GM19372 (cell line): ENCODE measurements around the gene SARNP.

Source experiments
- ATAC-seq: cut with Tn5 transposase; IDR thresholded peaks from one replicate; pipeline ENCODE4 v1.9.1; 2021; ENCODE audit warnings: mild to moderate bottlenecking, low read depth, moderate library complexity; ENCODE audit not compliant: unreplicated experiment

The SARNP gene

DNA sequence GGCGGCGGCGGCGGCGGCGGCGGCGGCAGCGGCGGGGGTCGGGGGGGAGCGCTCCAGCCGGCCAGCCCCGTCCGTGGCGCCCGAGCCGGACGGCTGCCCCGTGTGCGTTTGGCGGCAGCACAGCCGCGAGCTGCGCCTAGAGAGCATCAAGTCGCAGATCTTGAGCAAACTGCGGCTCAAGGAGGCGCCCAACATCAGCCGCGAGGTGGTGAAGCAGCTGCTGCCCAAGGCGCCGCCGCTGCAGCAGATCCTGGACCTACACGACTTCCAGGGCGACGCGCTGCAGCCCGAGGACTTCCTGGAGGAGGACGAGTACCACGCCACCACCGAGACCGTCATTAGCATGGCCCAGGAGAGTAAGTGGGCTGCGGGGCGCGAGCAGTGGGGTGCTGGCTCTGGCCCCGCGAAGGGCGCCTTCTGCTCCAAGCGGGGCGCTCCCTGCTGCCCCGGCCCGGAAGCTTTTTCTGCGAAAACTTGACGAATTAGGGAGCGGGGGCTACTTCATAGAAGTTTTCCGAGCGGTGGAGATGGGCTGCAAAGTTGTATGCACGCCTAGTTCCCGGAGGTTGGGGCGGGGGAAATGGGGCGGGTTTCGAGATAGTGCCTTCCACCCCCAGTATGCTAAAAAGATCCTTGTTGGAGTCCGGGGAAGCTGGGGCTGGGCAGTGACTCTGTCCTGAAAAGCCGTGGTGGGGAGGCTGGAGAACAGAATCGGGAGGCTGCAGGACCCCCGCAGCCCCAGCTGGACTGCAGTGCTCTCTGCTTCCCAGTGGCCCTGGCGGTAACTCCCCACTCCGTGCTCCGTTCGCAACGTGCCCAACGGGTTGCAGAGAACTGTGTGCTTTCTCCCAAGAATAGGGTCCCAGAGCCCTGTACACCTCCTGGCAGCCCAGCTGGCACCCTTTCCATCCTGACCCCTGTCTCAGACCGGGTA, 73.9 kb downstream of the SARNP start:
- peak; percentile 53 for ATAC-seq

- peak; percentile 42 for ATAC-seq
Measured at GRCh38 chr12:55742719-55743405, 74.7 kb downstream of the SARNP start, which contains the start of gene GDF11. Gene GDF11, plus strand, starts transcription at chr12:55743122. Its CDS starts 195 bp downstream, at chr12:55743317.

GRCh38 chr12:55741931-55742680, 75.4 kb downstream of the SARNP start:
- no peak for ATAC-seq

GRCh38 chr12:55739025-55739378, 78.5 kb downstream of the SARNP start:
- no peak for ATAC-seq

GRCh38 chr12:55738123-55739024, 79.2 kb downstream of the SARNP start:
- peak; percentile 68 for ATAC-seq

- ATAC-seq: no peak
Measured at GRCh38 chr12:55737581-55738122, 79.9 kb downstream of the SARNP start.

GRCh38 chr12:55736780-55737580, 80.5 kb downstream of the SARNP start:
- ATAC-seq: no peak

- no peak for ATAC-seq
Measured at GRCh38 chr12:55736076-55736475, 81.4 kb downstream of the SARNP start.

- ATAC-seq: no peak
Measured at GRCh38 chr12:55734595-55734994, 82.9 kb downstream of the SARNP start.

DNA sequence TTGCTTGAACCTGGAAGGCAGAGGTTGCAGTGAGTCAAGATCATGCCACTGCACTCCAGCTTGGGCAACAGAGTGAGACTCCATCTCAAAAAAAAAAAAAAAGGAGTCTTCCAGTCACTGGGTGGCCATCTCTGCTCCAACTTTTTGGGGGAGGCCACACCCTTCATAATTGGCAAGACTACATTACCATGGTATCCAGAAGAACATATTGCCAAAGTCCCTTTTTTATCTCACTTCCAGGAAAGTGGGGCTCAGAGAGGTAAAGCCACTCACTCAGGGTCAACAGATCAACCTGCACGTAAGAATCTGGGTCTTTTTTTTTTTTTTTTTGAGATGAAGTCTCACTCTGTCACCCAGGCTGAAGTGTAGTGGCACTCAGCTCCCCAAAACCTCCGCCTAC, 83.7 kb downstream of the SARNP start:
- ATAC-seq: no peak

- ATAC-seq: no peak
Measured at GRCh38 chr12:55733021-55733555, 84.4 kb downstream of the SARNP start.

DNA sequence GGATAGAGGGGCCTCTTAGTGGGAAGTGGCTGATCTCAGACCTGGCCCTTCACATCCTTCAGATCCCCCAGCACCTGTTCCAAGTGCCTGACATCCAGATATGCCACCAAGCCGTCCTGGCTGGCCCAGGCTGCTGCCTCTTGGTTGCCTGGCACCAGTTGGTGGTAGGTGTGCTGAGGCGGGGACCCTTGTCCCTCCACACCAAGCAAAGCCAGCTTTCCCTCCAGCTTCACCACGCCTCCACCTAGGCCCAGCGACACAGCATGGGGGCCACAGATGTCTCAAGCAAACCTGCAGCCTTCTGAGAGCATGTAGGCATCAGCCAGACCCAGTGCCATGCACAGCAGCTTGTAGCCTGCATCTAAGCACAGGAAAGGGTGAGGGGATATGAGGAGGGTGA, 85.2 kb downstream of the SARNP start:
- ATAC-seq: no peak

DNA sequence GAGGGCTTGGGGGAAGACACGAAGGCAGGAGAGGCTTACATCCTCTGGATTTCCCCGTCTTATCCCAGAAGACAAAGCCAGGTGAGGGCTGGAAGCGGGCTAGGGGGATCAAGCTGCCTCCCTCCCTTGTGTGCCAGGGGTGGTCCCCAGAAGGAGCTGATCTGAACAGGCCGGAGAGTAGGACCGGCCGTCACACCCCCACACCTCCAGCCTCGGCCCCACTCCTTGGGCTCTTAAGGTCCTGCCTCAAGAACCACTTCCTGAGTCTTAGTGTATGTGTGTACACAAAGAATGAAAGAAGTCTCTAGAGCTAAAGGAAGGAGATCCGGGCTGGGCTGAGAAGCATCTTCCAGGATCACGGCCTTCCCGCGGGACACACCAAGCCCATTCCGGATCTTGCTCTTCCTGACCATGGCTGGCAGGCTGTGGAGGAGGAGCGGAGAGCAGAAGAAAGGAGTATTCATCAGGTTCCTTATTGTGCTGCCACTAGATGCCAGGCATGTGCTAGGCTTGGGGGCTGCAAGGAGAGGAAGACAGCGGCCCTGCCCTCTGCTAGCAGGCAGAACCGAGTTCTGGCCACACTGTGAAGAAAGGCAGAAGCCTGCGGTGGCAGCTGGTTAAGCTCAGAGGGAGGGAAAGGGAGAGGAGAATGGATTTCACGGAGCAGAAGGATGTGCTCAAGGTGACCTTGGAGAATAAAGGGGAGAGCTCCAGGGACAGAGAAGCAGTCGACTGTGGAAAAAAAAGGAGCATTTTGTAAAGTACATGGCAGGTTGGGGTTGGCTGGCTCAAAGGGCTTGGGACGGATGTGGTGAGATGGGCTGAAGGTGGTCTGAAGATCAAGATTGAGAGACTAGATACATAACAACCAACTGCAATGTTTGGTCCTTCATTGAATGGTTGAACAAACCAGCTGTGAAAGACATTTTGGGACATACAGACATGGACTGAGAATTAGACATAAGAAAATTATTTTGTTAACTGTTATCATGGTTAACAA, 87.4 kb downstream of the SARNP start:
- peak; percentile 38 for ATAC-seq

GRCh38 chr12:55728939-55729818, 88.3 kb downstream of the SARNP start, which contains the start of gene CD63:
Gene CD63, minus strand, starts transcription at chr12:55729009. Its CDS starts 668 bp downstream, at chr12:55728341.
- ATAC-seq: peak; percentile 65

- ATAC-seq: peak; percentile 26
Measured at GRCh38 chr12:55728186-55728938, 89.2 kb downstream of the SARNP start.
